Measurements from ENCODE around the gene PRKAG2.

The PRKAG2 gene

GRCh38 chr7:151519765-151520418 lies 357.0 kb downstream of the PRKAG2 start, which contains the start of gene RHEB:
Gene RHEB (minus strand): TSS chr7:151519895. CDS start chr7:151519511, 384 bp downstream.
- DNase-seq, result peak; percentile 100

DNA sequence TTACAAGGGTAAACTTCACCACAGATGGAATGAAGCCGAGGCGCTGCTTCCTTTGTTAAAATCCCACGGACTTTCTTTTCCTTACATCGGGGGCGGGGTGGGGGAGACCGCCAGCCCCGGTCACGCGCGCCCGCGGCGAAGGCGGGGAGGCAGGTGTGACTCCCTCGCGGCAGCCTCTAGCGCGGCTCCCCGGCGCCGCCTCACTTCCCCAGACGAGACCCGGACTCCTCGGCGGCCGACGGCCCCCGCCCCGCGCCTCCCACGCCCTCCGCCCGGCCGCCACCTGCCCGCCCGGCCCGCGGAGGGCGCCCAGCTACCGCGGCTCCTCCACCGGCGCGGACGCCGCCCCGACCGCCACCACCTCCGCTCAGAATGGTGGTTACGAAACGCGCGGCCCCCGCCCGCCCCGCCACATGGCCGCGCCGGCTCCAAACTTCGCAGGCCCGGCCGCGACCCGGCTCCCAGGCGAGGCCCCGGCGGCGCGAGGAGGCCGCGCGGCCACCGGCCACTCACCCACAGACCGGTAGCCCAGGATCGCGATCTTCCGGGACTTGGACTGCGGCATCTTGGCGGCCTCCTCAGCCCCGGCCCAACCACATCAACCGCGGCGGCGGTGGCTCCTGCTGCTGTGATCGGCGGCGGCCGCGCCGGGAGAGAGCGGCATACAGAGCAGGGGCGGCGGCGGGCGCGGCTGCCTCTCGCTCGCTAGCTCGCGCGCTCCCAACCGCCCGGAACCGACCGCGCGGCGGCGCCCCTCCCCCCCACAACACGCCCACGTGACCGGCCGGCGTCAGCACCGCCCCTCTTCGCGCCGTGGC lies 357.8 kb downstream of the PRKAG2 start:
- DNase-seq, result peak; percentile 62

DNA sequence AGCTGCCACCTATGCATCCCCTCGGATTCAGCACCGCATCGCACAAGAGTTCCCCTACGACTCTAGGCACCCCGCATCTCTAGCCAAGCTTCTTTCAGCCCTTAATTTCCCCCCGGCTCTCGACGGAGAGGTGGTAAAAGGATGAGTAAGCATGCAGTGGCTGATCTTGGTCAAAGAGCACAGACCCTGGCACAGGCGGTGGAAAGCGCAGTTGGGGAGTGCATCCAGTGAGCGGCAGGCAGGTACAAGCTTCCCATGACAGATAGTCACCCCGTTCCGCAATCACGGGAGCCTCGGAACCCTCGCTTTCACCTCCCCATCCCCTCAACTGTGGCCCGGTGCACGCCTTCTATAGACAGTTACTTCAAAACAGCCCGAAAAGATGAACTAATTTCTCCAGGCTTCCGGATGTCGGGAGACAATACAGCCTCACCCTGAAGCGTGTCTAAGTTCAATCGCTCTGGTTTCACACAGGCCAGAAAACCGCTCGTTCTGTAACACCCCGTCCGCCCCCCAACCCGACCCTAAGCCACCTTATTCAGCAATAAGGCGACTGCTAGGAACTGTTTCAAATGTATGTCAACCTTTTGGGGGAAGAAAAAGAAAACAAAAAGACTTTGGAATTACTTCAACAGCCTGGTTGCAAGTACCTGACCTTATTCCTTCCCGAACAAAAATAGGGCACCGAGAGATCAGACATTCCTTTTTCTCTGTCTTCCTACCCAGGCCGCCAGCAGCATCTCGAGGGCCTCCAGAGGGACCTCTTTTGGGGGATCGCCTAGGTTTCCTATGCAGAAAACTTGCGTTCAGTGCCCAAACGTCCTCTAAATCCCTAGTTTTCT lies 358.6 kb downstream of the PRKAG2 start:
- DNase-seq, result peak; percentile 47

DNA sequence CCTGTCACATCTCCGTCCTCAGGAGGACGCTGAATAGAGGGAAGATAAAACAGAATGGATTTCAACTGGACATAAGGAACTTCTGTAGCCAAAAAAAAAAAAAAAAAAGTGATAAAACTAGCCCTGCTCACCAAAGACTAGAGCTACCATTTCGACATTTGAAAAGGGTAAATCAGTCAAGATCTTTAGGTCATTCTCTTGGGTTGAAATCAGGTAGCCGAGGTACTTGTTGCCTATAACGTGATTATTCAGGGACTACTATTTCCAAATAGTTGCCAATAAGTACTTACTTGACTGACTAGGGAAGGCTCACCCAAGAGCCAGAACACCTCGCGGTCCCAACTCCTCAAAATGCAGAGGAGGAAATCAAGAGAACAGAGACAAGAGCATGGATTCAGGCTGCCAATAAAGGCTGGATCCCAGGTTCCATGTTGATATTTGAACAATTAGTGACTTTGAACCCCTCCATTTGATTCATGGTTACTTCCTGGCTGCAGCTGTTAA lies 359.3 kb downstream of the PRKAG2 start:
- DNase-seq, result no peak

GRCh38 chr7:151515276-151515565 lies 361.7 kb downstream of the PRKAG2 start:
- DNase-seq, result no peak

GRCh38 chr7:151514461-151515275 lies 362.2 kb downstream of the PRKAG2 start:
- no peak for DNase-seq

GRCh38 chr7:151513133-151513532 lies 363.8 kb downstream of the PRKAG2 start:
- no peak for DNase-seq

DNA sequence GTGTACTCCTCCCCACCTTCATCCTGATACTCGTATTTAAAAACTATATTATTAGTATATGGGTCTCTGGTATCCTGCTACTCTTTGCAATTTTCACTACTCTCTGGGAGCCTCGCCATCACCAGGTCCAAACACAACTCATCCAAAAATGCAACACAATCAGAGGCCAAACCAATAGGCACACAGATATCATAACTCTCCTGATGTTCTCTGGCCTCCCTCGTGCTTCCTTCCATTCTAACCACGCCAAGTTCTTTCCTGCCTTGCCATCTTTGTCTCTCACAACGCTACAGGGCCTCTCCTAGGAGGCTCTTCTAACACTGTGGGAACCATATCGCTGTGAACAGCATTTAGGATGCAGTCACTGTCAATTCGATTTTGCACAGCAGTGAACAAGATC lies 364.6 kb downstream of the PRKAG2 start:
- DNase-seq, result no peak

- no peak for DNase-seq
Measured at GRCh38 chr7:151511946-151512345, 365.0 kb downstream of the PRKAG2 start.

GRCh38 chr7:151511270-151511669 lies 365.6 kb downstream of the PRKAG2 start:
- DNase-seq, result no peak

- no peak for DNase-seq
Measured at GRCh38 chr7:151509670-151510333, 367.1 kb downstream of the PRKAG2 start.

DNA sequence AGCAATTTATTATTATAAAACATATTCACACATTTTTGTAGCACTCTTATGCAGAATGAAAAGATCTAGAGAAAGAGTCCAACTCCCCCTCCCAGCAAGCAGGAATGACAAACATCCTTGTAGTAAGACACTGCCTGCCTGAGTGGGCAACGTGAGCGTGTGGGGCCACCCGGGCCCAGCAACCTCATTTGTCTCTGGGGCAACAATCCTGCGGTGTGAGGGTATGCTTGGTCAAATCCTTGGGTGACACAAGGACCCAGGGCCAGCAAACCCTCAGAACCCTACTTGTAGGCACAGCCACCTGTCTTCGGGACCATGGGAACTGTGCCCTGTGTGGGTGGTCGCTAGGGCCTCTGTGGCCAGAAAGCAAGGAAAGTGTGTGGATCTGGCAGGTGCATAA lies 367.9 kb downstream of the PRKAG2 start:
- no peak for DNase-seq

- no peak for DNase-seq
Measured at GRCh38 chr7:151507806-151508205, 369.1 kb downstream of the PRKAG2 start.

DNA sequence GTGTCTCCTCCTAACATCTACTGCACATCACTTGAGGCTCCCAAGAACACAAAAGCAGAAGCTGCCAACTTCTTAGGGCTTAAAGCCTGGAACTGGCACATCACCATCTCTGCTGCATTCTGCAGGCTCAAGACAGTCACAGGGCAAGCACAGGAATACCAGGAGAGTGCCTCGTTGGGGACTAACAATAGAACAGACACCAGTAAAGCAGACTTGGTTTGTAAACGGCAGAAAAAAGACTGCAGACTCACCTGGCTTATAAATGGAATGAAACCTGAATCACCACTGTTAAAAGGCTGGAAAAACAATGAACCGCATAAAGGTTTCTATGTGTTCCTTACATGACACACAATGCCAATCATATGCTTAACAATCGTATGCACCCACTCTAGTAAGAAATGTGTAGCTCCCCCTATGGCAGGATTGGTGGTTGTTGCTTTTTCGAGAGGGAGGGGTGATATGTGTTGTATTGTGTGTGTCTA lies 370.0 kb downstream of the PRKAG2 start:
- DNase-seq, result no peak

All from CD4-positive, alpha-beta T cell treated with Interleukin-17A for 1 hour (primary cell).